Neural progenitor cell (in vitro differentiated cells): ENCODE data around the gene TSSC4.

Experiments used
- CTCF ChIP-seq: fragments of 200-600 bp; sonication (generic); IDR thresholded peaks from 2 replicates; pipeline ENCODE4 v1.5.1; 2017; ENCODE audit warnings: antibody characterized with exemption, mild to moderate bottlenecking
- EZH2phosphoT487 ChIP-seq: fragments of 200-600 bp; sonication (generic); IDR thresholded peaks from 2 replicates; pipeline ENCODE4 v1.6.1; 2017; ENCODE audit warnings: antibody characterized with exemption

- TF ChIP-seq EZH2phosphoT487: no peak
- TF ChIP-seq CTCF: no peak
Measured at GRCh38 chr11:2380396-2380795, 20.2 kb upstream of the TSSC4 start.
